Spleen (tissue), 7 donors: ENCODE data around the gene NRM.

ENCODE experiments used
- POLR2A ChIP-seq, 3 donors: fragments of 450-650 bp; IDR thresholded peaks; one replicate each; pipeline ENCODE4 v1.5.1; 2017; ENCODE audit warnings: antibody characterized with exemption in 3 of 3, mild to moderate bottlenecking in 1 of 3
- TF ChIP-seq, protein P1 (sequence below), 11 experiments: fragments of 200-600 bp in 7 of 11; fragments of 450-650 bp in 4 of 11; sonication (generic) in 4 of 11; IDR thresholded peaks in 8 of 11; conservative IDR thresholded peaks in 3 of 11; 1 replicate in 7 of 11; 2 replicates in 4 of 11; pipeline versions ENCODE4 v1.4.0 to v1.8.0; 2016 to 2021; ENCODE audit warnings: antibody characterized with exemption in 11 of 11, inconsistent platforms in 4 of 11, mild to moderate bottlenecking in 1 of 11
- donor health status: DM: no; HTN: no; CAD: no; lungs with moderate emphysema.
- donor health status: DM: no; HTN: no; CAD: no.
- donor health status: DM: no; HTN: no; CAD: no.

DNA sequence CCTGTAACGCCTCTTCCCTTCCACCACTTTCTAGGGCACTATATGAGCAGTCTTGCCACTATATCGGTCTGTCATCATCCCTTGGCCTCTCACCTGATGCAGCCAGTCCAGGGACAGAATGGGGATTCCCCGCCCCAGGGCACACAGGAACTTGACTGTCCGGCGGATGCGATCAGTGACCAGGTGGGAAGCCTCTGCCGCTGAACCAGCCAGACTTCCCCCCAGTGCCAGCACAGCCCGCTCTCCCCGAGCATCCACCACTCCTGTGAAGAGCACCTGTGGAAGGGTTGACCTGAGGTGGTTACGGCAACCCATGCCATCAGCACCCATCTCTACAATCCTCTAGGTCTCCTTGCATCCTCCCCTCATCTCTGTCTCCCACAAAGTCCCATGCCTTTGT is 12.2 kb upstream of the NRM start:
- TF ChIP-seq, protein P1, sequence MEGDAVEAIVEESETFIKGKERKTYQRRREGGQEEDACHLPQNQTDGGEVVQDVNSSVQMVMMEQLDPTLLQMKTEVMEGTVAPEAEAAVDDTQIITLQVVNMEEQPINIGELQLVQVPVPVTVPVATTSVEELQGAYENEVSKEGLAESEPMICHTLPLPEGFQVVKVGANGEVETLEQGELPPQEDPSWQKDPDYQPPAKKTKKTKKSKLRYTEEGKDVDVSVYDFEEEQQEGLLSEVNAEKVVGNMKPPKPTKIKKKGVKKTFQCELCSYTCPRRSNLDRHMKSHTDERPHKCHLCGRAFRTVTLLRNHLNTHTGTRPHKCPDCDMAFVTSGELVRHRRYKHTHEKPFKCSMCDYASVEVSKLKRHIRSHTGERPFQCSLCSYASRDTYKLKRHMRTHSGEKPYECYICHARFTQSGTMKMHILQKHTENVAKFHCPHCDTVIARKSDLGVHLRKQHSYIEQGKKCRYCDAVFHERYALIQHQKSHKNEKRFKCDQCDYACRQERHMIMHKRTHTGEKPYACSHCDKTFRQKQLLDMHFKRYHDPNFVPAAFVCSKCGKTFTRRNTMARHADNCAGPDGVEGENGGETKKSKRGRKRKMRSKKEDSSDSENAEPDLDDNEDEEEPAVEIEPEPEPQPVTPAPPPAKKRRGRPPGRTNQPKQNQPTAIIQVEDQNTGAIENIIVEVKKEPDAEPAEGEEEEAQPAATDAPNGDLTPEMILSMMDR (IDR thresholded peaks at IDR 0.05 in 8 of 11, conservative IDR thresholded peaks at IDR 0.05 in 3 of 11), result no peak
- TF ChIP-seq POLR2A (IDR thresholded peaks at IDR 0.05), result no peak
